NCI-H2196 treated with DMSO at 0.1 percent for 48 hours (cell line): ENCODE measurements around the gene CCDC141.
"Not testable (repeated sequence)": the region's sequence is repeated elsewhere in the genome, so short reads cannot be mapped to it uniquely, and the experiment has no call there.

Experiments
- DNase-seq: peaks from one replicate; lab custom pipeline; 2025; ENCODE audit not compliant: unreplicated experiment; lab: John Stamatoyannopoulos, UW

Gene CCDC141

GRCh38 chr2:179036353-179036905 lies 13.5 kb downstream of the CCDC141 start:
- DNase-seq, result no peak

- no peak for DNase-seq
Measured at GRCh38 chr2:179031731-179032408, 18.1 kb downstream of the CCDC141 start.

GRCh38 chr2:179024445-179024844 lies 25.5 kb downstream of the CCDC141 start:
- DNase-seq, result no peak

- DNase-seq, result no peak
Measured at GRCh38 chr2:179022685-179023084, 27.3 kb downstream of the CCDC141 start.

- no peak for DNase-seq
Measured at GRCh38 chr2:179021258-179021657, 28.7 kb downstream of the CCDC141 start.

- DNase-seq, result no peak
Measured at GRCh38 chr2:179020156-179020750, 29.7 kb downstream of the CCDC141 start.

- DNase-seq, result no peak
Measured at GRCh38 chr2:179019260-179019659, 30.7 kb downstream of the CCDC141 start.

- no peak for DNase-seq
Measured at GRCh38 chr2:179017773-179018357, 32.1 kb downstream of the CCDC141 start.

- DNase-seq, result not testable (repeated sequence)
Measured at GRCh38 chr2:179014189-179014588, 35.7 kb downstream of the CCDC141 start.

- no peak for DNase-seq
Measured at GRCh38 chr2:179005976-179006375, 44.0 kb downstream of the CCDC141 start.

- no peak for DNase-seq
Measured at GRCh38 chr2:178999476-178999875, 50.5 kb downstream of the CCDC141 start.

GRCh38 chr2:178998539-178998938 lies 51.4 kb downstream of the CCDC141 start:
- no peak for DNase-seq

GRCh38 chr2:178997477-178997876 lies 52.5 kb downstream of the CCDC141 start:
- no peak for DNase-seq

- DNase-seq, result no peak
Measured at GRCh38 chr2:178997067-178997466, 52.9 kb downstream of the CCDC141 start.

GRCh38 chr2:178994264-178994663 lies 55.7 kb downstream of the CCDC141 start:
- no peak for DNase-seq

- no peak for DNase-seq
Measured at GRCh38 chr2:178993788-178994187, 56.1 kb downstream of the CCDC141 start.

- not testable (repeated sequence) for DNase-seq
Measured at GRCh38 chr2:178992719-178993118, 57.2 kb downstream of the CCDC141 start.

- DNase-seq, result no peak
Measured at GRCh38 chr2:178990533-178991241, 59.2 kb downstream of the CCDC141 start.

- not testable (repeated sequence) for DNase-seq
Measured at GRCh38 chr2:178989424-178989823, 60.5 kb downstream of the CCDC141 start.

GRCh38 chr2:178982652-178983051 lies 67.3 kb downstream of the CCDC141 start:
- DNase-seq, result not testable (repeated sequence)

- DNase-seq, result no peak
Measured at GRCh38 chr2:178980815-178981214, 69.1 kb downstream of the CCDC141 start.
